Thyroid gland (tissue), 4 donors: ENCODE measurements around the gene TSHZ2.

Source experiments
- CTCF ChIP-seq, 6 experiments: fragments of 200-600 bp in 3 of 6; fragments of 450-650 bp in 3 of 6; sonication (generic) in 3 of 6; IDR thresholded peaks; one replicate each; pipeline ENCODE4 v1.5.1; 2016 to 2019; ENCODE audit warnings: antibody characterized with exemption in 6 of 6, mild to moderate bottlenecking in 2 of 6, inconsistent platforms in 1 of 6, moderate library complexity in 1 of 6
- POLR2A ChIP-seq, 2 donors: fragments of 450-650 bp; IDR thresholded peaks; one replicate each; pipeline ENCODE4 v1.6.1; 2017; ENCODE audit warnings: antibody characterized with exemption in 2 of 2, mild to moderate bottlenecking in 2 of 2, moderate library complexity in 1 of 2

- peak in 1 of 2 donors; percentile 11 for TF ChIP-seq POLR2A (IDR thresholded peaks at IDR 0.05)
- no peak for TF ChIP-seq CTCF (IDR thresholded peaks at IDR 0.05)
Measured at GRCh38 chr20:53434662-53435061, 462.5 kb downstream of the TSHZ2 start.
